SK-N-SH treated with all-trans-retinoic acid at 6 μM for 48 hours (cell line): ENCODE results near the gene CPLX1.

Experiments used
- ATAC-seq: fragments of 200-7000 bp; cut with Tn5 transposase; 3 replicates; pipeline ENCODE4 v1.9.1; 2020; ENCODE audit warnings: mild to moderate bottlenecking, moderate library complexity
- ARNTL ChIP-seq: fragments of 450-650 bp; formaldehyde crosslinking; IDR thresholded peaks from 2 replicates; pipeline ENCODE4 v1.5.0; 2020; ENCODE audit warnings: low read depth, mild to moderate bottlenecking, moderate library complexity, borderline replicate concordance
- BACH2 ChIP-seq: fragments of 250-450 bp; sonication (Bioruptor Pico); IDR thresholded peaks from 2 replicates; pipeline ENCODE4 v1.9.0; 2021; ENCODE audit warnings: mild to moderate bottlenecking, borderline replicate concordance
- CREB5 ChIP-seq: fragments of 250-450 bp; sonication (Bioruptor Pico); IDR thresholded peaks from 2 replicates; pipeline ENCODE4 v1.5.1; 2020; ENCODE audit warnings: low read depth, mild to moderate bottlenecking, moderate library complexity
- CSDC2 ChIP-seq: fragments of 250-450 bp; sonication (Bioruptor Pico); IDR thresholded peaks from 2 replicates; pipeline ENCODE4 v1.5.0; 2020; ENCODE audit warnings: mild to moderate bottlenecking, moderate library complexity
- CSRNP3 ChIP-seq: fragments of 250-450 bp; sonication (Bioruptor Pico); IDR thresholded peaks from 2 replicates; pipeline ENCODE4 v1.5.1; 2021; ENCODE audit warnings: mild to moderate bottlenecking, moderate library complexity
- ESRRG ChIP-seq: fragments of 250-450 bp; sonication (Bioruptor Pico); IDR thresholded peaks from 2 replicates; pipeline ENCODE4 v1.6.1; 2021; ENCODE audit warnings: mild to moderate bottlenecking
- GLIS3 ChIP-seq: fragments of 250-450 bp; sonication (Bioruptor Pico); IDR thresholded peaks from 2 replicates; pipeline ENCODE4 v1.5.0; 2020; ENCODE audit warnings: mild to moderate bottlenecking, moderate library complexity
- ISL1 ChIP-seq: fragments of 250-450 bp; sonication (Bioruptor Pico); IDR thresholded peaks from 2 replicates; pipeline ENCODE4 v2.1.2; 2022; ENCODE audit warnings: mild to moderate bottlenecking, moderate library complexity
- OSR1 ChIP-seq: fragments of 250-450 bp; sonication (Bioruptor Pico); IDR thresholded peaks from 2 replicates; pipeline ENCODE4 v1.8.0; 2022; ENCODE audit warnings: moderate library complexity, mild to moderate bottlenecking, inconsistent platforms
- PATZ1 ChIP-seq: fragments of 250-450 bp; sonication (Bioruptor Pico); IDR thresholded peaks from 2 replicates; pipeline ENCODE4 v1.8.0; 2020; ENCODE audit warnings: mild to moderate bottlenecking, moderate library complexity, borderline replicate concordance
- POU6F1 ChIP-seq: fragments of 250-450 bp; sonication (Bioruptor Pico); IDR thresholded peaks from 2 replicates; pipeline ENCODE4 v1.8.0; 2021; ENCODE audit warnings: low read depth, mild to moderate bottlenecking, moderate library complexity, borderline replicate concordance
- PPARA ChIP-seq: fragments of 250-450 bp; sonication (Bioruptor Pico); IDR thresholded peaks from 2 replicates; pipeline ENCODE4 v1.5.0; 2020; ENCODE audit warnings: mild to moderate bottlenecking, borderline replicate concordance
- RARB ChIP-seq: fragments of 250-450 bp; sonication (Bioruptor Pico); IDR thresholded peaks from 2 replicates; pipeline ENCODE4 v1.8.0; 2021; ENCODE audit warnings: mild to moderate bottlenecking, moderate library complexity
- SNAI2 ChIP-seq: fragments of 250-450 bp; sonication (Bioruptor Pico); IDR thresholded peaks from 2 replicates; pipeline ENCODE4 v1.5.0; 2020; ENCODE audit warnings: mild to moderate bottlenecking, moderate library complexity
- TCF4 ChIP-seq: fragments of 250-450 bp; sonication (Bioruptor Pico); IDR thresholded peaks from 2 replicates; pipeline ENCODE4 v1.8.0; 2021; ENCODE audit warnings: mild to moderate bottlenecking, moderate library complexity, borderline replicate concordance
- TOX ChIP-seq: fragments of 250-450 bp; sonication (Bioruptor Pico); IDR thresholded peaks from 2 replicates; pipeline ENCODE4 v1.8.0; 2021; ENCODE audit warnings: mild to moderate bottlenecking, moderate library complexity, borderline replicate concordance
- TSHZ2 ChIP-seq: fragments of 250-450 bp; sonication (Bioruptor Pico); IDR thresholded peaks from 2 replicates; pipeline ENCODE4 v1.5.0; 2020; ENCODE audit warnings: mild to moderate bottlenecking, moderate library complexity
- ZC3H10 ChIP-seq: fragments of 250-450 bp; sonication (Bioruptor Pico); IDR thresholded peaks from 2 replicates; pipeline ENCODE4 v1.5.1; 2021; ENCODE audit warnings: mild to moderate bottlenecking, moderate library complexity
- ZFP3 ChIP-seq: fragments of 250-450 bp; sonication (Bioruptor Pico); IDR thresholded peaks from 2 replicates; pipeline ENCODE4 v1.5.0; 2020; ENCODE audit warnings: mild to moderate bottlenecking, moderate library complexity
- ZFP30 ChIP-seq: fragments of 450-650 bp; formaldehyde crosslinking; IDR thresholded peaks from 2 replicates; pipeline ENCODE4 v1.5.0; 2022; ENCODE audit warnings: mild to moderate bottlenecking, moderate library complexity
- ZNF565 ChIP-seq: fragments of 450-650 bp; formaldehyde crosslinking; conservative IDR thresholded peaks from 2 replicates; pipeline ENCODE4 v1.5.0; 2020; ENCODE audit warnings: low read depth, mild to moderate bottlenecking, moderate library complexity
- ZNF70 ChIP-seq: fragments of 450-650 bp; formaldehyde crosslinking; IDR thresholded peaks from 2 replicates; pipeline ENCODE4 v1.5.0; 2020; ENCODE audit warnings: mild to moderate bottlenecking, moderate library complexity
- ZNF8 ChIP-seq: fragments of 450-650 bp; formaldehyde crosslinking; IDR thresholded peaks from 2 replicates; pipeline ENCODE4 v1.5.0; 2020; ENCODE audit warnings: mild to moderate bottlenecking, moderate library complexity

The CPLX1 gene

DNA sequence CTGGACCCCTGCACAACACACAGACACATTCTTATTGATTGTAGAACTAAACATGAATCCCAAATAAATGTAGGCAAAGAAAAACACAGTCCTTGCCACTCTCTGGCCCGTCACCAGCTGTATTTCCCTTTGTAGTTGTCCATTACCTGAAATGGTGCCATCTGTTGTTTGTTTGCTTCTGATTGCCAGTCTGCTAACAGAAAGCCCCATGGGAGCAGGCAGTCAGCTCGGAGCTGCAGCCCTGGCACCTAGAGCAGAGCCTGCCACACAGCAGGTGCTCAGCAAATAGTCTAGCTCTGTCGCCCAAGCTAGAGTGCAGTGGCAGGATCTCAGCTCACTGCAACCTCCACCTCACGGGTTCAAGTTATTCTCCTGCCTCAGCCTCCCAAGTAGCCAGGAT is 28.9 kb downstream of the CPLX1 start:
- TF ChIP-seq ISL1 (CRISPR knock-in tag), result no peak
- no peak for TF ChIP-seq ESRRG
- TF ChIP-seq ZFP3 (CRISPR knock-in tag), result no peak
- TF ChIP-seq TCF4 (CRISPR knock-in tag), result no peak
- no peak for TF ChIP-seq ZC3H10 (CRISPR knock-in tag)
- TF ChIP-seq TOX (CRISPR knock-in tag), result no peak
- no peak for TF ChIP-seq TSHZ2 (CRISPR knock-in tag)
- no peak for TF ChIP-seq CREB5 (CRISPR knock-in tag)
- no peak for TF ChIP-seq ZNF8
- no peak for TF ChIP-seq ZFP30 (CRISPR knock-in tag)
- no peak for TF ChIP-seq ARNTL (CRISPR knock-in tag)
- TF ChIP-seq SNAI2, result no peak
- TF ChIP-seq OSR1 (CRISPR knock-in tag), result no peak
- no peak for TF ChIP-seq CSRNP3 (CRISPR knock-in tag)
- no peak for TF ChIP-seq POU6F1 (CRISPR knock-in tag)
- no peak for TF ChIP-seq CSDC2
- TF ChIP-seq, all 23 proteins: peak for 0
- ATAC-seq, result no peak

- TF ChIP-seq POU6F1 (CRISPR knock-in tag) (no peak), RARB (no peak), BACH2 (CRISPR knock-in tag) (no peak), ARNTL (CRISPR knock-in tag) (no peak), ZFP30 (CRISPR knock-in tag) (no peak), TSHZ2 (CRISPR knock-in tag) (no peak), GLIS3 (CRISPR knock-in tag) (no peak), ZNF565 (CRISPR knock-in tag) (no peak), TOX (CRISPR knock-in tag) (no peak), TCF4 (CRISPR knock-in tag) (no peak), PATZ1 (CRISPR knock-in tag) (no peak), ESRRG (no peak), CSRNP3 (CRISPR knock-in tag) (no peak), CSDC2 (no peak), ZNF8 (no peak), ZC3H10 (CRISPR knock-in tag) (no peak), PPARA (CRISPR knock-in tag) (no peak), SNAI2 (no peak), ZNF70 (no peak), OSR1 (CRISPR knock-in tag) (no peak)
- ATAC-seq, result no peak
These were observed 29.7 kb downstream of the CPLX1 start for GRCh38 chr4:796206-796605.
